HG03139 (cell line): ENCODE measurements around the gene ARHGAP44.

ENCODE experiments used
- ATAC-seq: cut with Tn5 transposase; IDR thresholded peaks from one replicate; pipeline ENCODE4 v1.9.1; 2021; ENCODE audit not compliant: unreplicated experiment

ARHGAP44 gene

DNA sequence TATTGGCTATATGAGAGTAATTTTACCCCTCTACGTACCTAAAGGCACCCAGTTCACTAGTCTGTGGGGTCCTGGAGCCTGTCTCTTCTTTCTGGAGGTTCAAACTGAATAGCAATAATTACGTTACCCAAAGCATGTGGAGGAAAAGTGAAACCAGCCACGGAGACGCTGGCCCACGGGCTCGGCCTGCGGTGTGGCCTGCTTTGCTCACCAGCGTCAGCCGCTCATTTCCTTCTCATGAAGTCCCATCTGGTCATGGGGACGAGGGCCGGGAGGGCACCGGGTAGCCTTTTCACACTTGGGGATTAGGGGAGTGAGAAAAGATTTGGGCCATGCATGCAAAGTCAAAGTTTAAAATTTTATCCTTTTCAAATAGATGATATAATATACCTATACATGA, 201.6 kb downstream of the ARHGAP44 start:
- ATAC-seq, result no peak

DNA sequence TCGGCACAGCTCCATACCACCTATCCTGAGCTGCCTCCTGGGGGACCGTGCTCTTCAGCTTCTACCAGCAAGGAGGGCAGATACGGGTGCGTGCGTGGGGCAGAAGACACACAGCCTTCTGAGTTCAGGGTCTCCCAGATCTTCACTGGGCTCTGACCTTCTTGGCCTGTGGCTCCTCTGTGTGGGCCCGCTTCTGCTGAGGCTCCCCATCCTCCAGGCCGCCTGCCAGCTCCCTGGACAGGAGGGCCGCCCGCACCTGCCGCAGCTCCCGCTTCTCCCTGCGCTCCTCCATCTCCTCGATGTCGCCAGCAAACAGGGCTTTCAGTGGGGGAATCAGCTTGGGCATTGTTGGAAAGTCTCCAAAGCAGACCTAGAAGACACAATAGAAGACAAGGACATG, 203.4 kb downstream of the ARHGAP44 start:
- no peak for ATAC-seq

GRCh38 chr17:12993631-12994030, 204.3 kb downstream of the ARHGAP44 start:
- no peak for ATAC-seq

DNA sequence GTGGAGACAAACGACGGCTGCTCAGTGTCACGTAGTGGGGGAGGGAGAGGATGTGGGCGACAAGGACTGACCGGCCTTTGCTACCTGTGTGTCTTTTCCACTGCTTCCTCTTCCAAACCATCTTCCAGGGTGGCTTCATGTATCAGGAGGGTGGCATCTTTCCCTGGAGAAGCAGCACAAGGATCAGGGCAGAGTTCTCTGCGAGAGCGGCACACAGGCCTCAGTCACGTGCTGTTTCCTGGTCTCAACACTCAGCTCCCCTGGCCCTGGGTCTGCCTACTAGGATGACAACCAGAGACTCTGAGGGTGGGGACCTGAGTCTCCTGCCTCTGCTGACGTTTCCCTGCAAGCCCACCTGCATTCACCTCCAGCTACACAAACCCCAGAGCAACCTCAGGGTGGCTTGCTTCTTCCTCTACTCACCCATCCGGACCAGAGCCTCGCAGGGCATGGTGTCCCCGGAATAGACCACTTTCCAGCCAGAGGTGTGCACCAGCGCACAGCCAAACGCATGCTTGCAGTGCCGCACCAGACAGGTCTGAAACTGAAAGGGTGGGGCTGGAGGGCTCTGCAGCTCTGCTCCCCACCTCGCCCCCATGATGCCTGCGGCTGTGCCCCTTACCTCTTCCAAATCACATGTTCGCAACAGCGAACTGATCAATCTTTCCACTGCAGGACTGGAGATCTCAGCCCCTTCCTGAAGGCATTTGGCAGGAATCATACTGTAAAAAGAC, 205.2 kb downstream of the ARHGAP44 start:
- no peak for ATAC-seq

- ATAC-seq, result no peak
Measured at GRCh38 chr17:12995106-12995895, 206.0 kb downstream of the ARHGAP44 start.

DNA sequence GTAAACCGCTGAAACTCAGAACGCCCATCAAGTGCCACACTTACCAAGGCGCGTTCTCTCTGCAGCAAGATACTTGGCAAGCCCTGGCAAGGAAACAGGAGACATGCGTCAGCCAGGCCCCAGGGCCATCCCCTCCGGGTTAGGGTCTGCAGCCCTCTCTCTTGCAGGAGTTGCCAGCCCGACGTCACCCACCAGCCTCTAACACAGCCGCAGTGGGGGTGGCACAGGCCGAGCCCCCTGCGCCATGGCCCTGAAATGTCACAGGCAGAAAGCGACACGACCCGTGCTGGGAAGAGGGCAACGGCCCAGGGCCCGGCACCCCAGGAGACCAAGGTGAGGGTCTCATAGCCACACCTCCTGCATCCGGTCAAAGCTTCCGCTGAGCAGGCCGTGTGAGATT, 206.6 kb downstream of the ARHGAP44 start:
- ATAC-seq, result no peak

DNA sequence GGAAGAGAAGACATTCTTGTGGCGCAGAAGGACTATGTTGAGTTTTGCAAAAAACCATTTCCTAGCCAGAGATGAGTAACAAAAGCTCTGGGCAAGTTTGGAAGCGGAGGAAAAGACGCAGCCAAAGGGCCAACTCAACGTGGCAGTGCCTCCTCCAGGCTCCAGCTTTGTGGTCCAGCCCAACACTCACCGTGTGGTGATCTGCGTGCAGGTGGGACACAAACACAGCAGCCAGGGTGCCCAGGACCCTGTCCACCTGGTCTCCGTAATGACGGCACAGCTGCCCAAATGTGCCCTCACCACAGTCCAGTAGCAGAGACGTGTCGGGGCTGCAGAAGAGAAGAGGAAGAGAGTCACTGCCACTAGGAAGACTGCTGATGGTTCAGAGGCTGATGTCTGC, 207.1 kb downstream of the ARHGAP44 start:
- no peak for ATAC-seq

- ATAC-seq, result no peak
Measured at GRCh38 chr17:12996941-12997340, 207.6 kb downstream of the ARHGAP44 start.

GRCh38 chr17:12998461-12998860, 209.2 kb downstream of the ARHGAP44 start:
- ATAC-seq, result no peak

- ATAC-seq, result no peak
Measured at GRCh38 chr17:12998874-12999273, 209.6 kb downstream of the ARHGAP44 start.

DNA sequence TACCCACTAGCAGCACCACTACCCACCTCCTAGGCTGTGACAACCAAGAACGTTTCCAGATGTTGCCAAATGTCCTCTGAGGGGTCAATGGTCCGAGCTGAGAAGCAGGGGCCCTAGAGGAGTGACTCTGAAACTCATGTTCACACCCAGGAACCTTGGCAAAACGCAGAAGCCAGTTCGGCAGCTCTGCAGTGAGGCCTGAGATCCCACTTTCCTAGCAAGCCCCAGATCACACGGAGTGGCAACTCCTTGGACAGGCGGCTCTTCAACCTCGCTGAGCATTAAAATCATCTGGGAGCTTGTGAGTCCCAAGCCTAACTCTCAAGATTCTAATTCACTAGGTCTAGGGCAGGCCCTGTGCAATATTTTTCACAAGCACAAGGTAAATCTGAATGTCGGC, 211.3 kb downstream of the ARHGAP44 start:
- ATAC-seq, result no peak

- no peak for ATAC-seq
Measured at GRCh38 chr17:13001991-13002615, 212.8 kb downstream of the ARHGAP44 start.

GRCh38 chr17:13002761-13003453, 213.6 kb downstream of the ARHGAP44 start:
- no peak for ATAC-seq

DNA sequence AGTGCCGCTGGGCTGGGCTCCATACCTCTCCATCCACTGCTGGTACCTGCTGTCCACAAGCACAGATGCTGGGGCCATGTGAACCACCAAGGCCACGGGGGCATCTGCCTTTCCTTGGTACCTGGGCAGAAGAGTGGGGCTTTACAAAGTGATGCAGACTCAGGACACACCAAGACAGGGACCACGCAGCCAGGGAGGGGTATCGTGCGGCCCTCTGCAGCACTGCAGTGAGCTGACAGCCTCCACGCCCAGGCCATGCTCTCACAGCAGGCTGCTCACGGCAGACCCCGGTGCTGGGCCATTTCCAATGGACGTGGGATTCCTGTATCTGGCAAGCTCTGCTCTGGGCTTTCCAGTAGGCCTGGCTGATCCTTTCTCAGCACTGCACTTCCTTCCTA, 214.2 kb downstream of the ARHGAP44 start:
- no peak for ATAC-seq

DNA sequence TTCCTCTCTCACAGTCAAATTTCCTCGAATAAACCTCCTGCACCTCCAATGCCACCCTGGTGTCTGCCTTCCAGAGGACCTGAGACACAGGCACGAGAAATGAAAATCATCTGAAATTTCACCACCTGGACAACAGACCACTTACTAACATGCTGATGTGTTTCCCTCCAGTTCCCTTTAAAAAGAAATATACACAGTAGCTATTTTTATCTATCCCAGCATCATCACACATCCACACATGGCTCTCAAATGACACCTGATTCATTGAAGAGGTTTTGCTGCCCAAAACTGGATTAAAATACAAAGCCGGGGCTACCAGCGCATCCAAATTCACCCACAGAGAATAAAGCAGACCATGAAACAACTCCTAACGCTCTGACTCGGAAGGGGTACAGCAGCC, 214.6 kb downstream of the ARHGAP44 start:
- no peak for ATAC-seq

DNA sequence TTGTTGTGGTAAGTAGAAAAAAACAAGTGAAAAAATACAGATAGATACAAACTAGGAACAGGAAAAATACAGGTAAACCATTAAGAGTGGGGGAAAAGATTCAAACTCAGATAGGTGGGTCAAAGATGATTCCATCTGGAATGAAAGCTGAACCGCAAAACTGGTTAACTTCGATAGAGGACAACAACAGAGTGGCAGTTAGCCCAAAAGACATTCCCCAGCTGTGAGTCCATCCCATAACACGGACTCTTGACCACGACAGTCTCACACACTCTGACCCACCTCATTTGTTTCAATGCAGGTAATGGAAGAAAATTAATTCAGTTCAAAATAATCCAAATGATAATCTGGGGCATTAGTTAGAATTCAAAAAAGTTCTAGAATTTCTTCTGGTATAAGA, 215.0 kb downstream of the ARHGAP44 start:
- no peak for ATAC-seq

DNA sequence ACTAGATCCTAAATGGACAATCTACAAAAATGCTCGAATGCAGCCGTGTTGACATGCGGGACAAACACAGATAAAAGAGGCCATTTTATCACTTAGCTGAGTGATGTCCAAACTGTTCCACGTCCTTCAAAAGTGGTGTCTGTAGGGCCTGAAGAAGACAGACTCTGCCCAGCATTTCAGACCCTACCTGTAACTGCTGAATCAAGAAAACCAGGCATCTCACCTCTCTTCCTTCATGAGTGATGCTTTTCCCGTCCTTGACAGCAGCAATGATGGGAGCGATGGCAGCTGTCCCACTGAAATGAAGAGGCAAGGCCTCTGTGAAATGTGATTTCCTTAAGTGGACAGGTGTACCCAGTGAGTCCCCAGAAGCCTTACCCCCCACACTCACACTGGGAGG, 216.2 kb downstream of the ARHGAP44 start:
- ATAC-seq, result no peak

DNA sequence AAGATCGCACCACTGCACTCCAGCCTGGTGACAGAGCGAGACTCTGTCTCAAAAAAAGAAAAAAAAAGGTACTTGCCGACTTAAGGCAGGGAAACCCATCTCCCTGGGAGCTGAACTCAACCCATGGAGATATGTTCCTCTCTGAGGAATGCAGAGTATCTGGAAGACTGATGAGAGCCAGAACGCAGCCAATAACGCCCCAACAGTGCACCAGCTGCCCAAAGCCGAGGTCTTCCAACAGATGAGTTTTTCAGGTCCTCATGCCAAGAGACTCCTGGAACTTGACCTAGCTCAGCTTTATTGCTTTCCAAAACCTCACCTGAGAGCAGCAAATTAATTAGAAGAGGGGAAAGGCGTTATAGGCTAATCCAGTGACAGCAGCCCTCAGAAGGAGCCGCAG, 219.2 kb downstream of the ARHGAP44 start:
- no peak for ATAC-seq

DNA sequence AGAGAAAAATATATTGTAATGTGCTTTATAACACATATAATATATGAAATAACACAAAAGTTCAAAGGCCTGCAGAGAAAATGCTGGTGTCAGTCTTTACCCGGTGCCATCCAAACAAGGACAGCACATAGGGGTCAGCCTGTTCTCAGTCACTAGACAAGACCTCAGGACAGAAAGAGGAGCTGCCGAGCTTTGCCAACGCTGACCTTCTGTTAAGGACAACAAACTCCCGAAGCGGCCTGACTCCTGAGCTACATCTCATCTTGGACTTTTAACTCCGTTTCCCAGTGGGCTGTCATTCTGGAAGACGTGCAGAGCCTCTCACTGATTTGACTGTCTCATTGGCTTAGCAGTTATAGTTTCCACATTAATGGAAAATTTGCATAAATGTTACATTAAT, 221.7 kb downstream of the ARHGAP44 start:
- ATAC-seq, result no peak

DNA sequence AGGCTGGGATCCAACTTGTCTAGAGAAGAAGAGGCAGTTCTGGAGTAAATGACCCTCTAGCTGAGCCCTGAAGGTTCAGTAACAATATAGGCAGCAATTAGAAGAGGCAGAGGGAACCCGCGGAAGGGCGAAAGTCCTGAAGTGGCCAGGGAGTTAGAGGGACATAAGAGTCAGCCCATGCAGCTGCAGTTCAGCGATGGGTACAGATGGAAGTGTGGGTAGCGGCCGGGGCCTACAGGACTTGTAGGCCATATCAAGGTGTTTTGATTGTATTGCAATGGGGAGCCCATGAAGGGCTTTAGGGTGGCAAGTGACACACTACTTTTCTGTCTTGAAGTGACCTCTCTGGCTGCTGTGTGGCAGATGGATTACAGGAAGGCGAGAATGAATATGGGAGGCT, 225.5 kb downstream of the ARHGAP44 start:
- no peak for ATAC-seq

DNA sequence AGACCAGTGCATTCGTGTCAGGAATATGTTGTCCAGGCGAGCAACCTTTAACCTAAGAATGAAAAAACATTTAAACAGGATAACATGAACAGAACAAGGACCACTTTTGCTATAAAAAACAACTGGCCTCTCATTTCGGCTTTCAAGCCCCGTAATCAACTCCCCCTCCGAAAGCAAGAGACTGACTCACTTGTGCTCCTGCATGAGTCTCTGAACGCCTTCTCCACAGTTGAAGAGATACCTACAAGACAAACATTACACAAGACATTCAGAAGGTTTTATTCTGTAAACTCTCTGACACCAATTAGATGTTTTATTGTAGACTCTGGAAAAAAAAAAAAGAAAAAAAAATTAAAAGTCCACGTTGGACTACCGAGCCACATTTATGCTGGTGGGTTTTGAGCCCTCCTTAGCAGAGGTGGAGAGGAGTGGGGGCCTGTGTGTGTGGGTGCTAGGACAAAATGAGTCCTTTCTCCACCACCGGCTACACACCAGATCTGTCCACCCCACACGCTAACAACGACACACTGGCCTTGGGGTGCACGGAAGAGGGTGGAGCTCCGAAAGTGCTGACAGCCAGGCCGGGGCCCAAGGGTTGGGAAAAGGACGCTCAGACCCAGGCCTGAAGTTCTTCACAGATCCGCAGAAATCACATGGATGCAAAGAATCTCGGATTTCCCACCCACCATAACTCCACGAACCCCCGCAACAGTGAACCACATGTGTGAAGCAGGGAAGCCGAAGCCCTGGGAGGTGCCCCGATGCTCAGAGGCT, 227.8 kb downstream of the ARHGAP44 start:
- peak; percentile 19 for ATAC-seq
